GM12891 (cell line): ENCODE results near the gene PDE4A.

Source experiments
- DNase-seq: peaks from one replicate; pipeline ENCODE4 v3.0.0; 2011; ENCODE audit warnings: low spot score; ENCODE audit not compliant: insufficient read length
- FAIRE-seq: peaks from 2 replicates; lab custom pipeline; 2011; peaks lifted over from hg19 to GRCh38; lab: Jason Lieb, UNC
- PAX5 ChIP-seq: IDR thresholded peaks from 2 replicates; pipeline ENCODE4 v1.6.1; 2011; ENCODE audit warnings: low read length, moderate library complexity, mild to moderate bottlenecking; ENCODE audit not compliant: insufficient read depth, severe bottlenecking
- POLR2A ChIP-seq: IDR thresholded peaks from 2 replicates; pipeline ENCODE4 v1.6.1; 2011; ENCODE audit warnings: low read depth, low read length, control low read depth
- POLR2AphosphoS5 ChIP-seq: IDR thresholded peaks from 2 replicates; pipeline ENCODE4 v1.6.1; 2011; ENCODE audit warnings: low read depth, low read length, control low read depth
- POU2F2 ChIP-seq: IDR thresholded peaks from 2 replicates; pipeline ENCODE4 v1.6.1; 2011; ENCODE audit warnings: low read depth, mild to moderate bottlenecking, control low read depth, low read length, moderate library complexity
- SPI1 ChIP-seq: IDR thresholded peaks from 2 replicates; pipeline ENCODE4 v1.6.1; 2011; ENCODE audit warnings: low read depth, low read length, control low read depth
- TAF1 ChIP-seq: IDR thresholded peaks from 2 replicates; pipeline ENCODE4 v1.6.1; 2011; ENCODE audit warnings: low read depth, low read length, control low read depth

Gene PDE4A

DNA sequence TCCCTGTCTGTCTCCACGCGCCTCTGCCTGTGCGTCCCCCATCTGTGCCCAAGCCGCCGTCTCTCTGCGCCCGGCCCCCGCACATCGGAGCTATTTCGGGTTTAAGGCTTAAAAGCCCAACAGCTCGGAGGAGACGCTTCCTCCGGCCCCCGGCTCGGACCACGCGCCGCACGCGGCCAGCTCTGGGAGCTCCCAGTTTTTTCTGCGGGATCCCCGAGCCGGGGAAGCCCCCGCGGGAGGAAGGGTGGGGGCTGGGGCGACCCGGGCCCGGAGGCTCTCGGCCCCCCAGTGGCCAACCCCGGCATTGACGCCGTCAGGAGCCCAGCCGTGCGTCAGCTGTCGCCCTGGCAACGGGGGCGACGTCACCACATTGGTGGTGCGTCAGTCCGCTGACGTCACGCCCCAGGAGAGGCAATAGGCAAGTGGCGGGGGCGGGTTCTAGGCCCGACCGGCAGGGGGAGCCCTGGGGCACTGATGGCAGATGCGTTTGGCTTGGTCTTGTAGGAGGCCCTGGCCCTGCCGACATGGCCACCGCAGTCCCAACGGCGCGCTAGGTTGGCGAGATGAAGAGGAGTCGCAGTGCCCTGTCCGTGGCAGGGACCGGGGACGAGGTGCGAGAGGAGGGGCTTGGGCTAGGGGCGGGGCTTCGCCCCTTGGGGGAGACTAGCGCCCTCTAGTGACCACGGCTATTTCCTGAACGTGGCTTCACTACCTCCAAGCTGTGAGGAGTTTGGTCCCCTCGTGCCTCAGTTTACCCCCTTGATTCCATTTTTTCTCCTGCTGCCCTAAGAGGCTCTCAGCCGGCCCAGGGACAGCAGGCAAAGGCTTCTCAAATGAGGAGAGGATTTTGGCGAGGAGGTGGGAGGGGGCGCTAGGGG lies 3.7 kb upstream of the PDE4A start:
- FAIRE-seq: peak; percentile 98
- peak; percentile 73 for DNase-seq
- peak; percentile 13 for TF ChIP-seq PAX5
- TF ChIP-seq POU2F2: no peak

DNA sequence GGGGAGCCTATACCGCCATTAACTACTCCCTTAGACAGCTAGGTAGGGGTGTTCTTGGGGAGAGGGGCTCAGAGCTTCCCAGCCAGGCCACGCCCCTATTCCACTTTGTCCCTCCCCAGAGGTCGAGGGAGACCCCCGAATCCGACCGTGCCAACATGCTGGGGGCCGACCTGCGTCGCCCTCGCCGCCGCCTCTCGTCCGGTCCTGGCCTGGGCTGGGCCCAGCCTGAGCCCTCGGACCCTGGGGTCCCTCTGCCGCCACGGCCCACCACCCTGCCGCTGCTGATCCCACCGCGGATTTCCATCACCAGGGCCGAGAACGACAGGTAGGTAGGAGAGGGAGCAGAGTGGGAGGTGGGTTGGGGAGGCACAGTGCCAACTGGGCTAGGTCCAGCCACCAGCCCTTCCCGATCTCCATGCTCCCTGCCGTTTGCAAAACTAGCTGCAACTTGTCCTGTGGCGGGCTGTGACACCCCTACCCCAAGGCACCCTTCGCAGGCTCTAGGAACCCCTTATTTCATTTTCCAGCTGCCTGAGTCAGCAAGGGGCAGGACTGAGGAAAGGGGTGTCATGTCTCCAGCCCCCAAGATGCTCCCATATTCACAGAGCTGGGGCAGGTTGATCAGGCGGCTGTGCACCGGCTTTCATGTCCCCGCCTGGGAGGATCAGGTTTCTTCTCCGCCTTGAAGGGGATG lies 2.6 kb upstream of the PDE4A start:
- DNase-seq: no peak
- FAIRE-seq: no peak
- TF ChIP-seq POU2F2 (no peak), TAF1 (no peak), PAX5 (no peak), SPI1 (no peak), POLR2A (no peak), POLR2AphosphoS5 (no peak)

DNA sequence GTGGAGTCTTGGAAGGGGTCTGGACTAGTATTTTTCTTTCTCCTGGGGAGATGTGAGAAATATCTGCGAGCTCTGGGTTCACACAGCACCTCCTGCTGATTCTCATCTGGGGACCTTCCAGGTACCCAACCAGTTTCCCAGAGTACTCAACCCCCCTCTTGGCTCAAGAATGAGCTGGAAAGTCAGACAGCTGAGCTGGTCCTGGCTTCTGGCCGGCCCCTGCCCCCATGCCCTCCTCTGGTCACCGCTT lies 2.2 kb upstream of the PDE4A start:
- TF ChIP-seq SPI1 (no peak), POU2F2 (no peak)
- FAIRE-seq: no peak

DNA sequence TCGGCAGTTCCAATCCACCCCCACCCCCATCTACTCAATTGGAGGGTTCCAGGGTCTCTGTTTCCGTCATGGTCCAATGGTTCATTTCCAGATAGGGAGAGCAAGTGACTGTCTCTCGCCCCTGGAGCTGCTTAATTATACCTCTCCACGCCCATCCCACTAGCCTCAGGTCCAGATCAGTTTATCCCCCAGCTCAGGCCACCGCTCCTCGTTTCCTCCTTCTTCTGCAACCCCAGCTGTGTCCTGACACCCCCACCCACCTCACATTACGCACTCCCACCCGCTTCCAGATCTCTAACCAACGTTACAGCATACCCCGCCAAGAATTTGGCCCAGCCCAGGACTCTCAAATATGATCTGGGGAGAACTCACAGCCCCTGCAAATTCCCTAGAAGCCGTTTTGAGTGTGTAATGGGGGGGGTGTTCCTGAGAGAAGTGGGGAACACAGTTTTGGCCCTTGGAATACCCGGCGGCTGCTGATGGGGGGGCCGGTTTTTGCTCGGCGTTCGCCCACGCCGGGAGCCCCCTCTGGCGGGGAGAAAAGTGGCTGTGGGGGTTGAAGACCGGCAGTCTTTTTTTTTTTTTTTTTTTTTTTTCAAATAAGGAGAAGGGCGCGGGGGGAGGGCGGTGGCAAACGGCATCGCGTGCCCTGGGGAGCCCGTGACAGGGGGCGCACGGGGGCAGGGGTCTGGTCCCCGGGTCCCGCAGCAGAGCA lies 1.7 kb upstream of the PDE4A start:
- FAIRE-seq (no peak), DNase-seq (no peak)
- TF ChIP-seq POLR2AphosphoS5 (no peak), POLR2A (no peak), SPI1 (no peak), PAX5 (no peak), POU2F2 (no peak), TAF1 (no peak)

More for the DNA sequence above, 2.2 kb upstream of the PDE4A start:
- DNase-seq: no peak

DNA sequence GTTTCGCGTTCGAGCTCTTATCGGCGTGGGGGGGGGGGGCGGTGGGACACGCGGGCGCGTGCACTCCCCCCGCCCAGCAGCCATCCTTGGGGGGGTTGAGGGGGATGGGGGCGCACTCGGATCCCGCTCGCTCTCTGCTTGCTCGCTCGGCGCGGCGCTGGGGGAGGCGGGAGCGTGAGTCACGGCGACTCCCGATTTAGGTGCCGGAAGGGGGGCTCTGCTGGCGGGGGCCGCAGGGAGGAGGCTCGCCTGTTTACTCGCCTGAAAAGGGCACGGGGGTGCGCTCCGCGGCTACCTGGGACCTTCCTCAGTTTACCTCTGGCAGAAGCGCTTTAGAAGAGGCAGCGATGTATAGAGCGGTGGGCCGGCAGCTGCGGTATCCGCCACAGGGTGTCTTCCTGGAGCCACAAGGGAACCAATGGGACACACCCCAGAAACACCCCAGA lies 1.1 kb upstream of the PDE4A start:
- FAIRE-seq: no peak
- TF ChIP-seq SPI1 (no peak), TAF1 (no peak), PAX5 (no peak), POLR2A (no peak), POLR2AphosphoS5 (no peak), POU2F2 (no peak)
- no peak for DNase-seq

DNA sequence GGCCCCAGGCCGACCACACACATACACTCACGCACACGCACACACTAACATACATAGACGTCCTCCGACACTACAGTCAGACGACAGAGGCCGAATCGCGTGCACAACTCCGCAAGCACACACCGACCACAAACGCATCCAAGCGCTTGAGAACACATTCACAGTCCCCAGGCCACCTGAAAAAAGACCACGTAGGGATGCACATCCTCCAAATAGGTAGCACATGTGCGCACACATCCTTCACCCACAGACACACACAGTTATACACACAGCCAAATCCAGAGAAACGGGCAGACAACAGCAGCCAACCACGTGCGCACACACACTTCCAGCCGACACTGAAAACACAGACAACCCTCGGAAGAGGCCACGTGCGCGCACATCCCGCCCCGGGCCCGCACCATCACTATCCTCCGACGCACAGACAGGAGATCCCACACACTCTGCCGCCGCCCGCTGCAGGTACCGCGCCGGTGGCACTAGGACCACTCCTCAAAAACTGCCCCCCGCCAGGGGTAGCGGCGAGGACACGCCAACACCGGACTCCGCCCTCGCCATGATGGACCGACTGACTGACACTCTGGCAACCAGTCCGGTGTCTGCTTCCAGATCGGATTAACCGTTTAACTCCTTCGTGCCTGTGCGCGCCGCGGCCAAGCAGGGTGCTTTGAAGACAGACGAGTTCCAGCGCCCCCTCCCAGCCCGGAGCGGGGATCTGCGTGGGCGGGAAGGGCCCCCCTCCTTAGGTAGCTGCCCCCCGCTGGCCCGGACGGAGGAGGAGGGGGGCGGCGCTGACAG lies 493 bp upstream of the PDE4A start:
- FAIRE-seq (peak; percentile 92), DNase-seq (peak; percentile 53)
- TF ChIP-seq POLR2AphosphoS5 (no peak), POU2F2 (peak; percentile 27; the same call in 1 of the 2 replicates), TAF1 (no peak), POLR2A (peak; percentile 24; the same call in 1 of the 2 replicates)

DNA sequence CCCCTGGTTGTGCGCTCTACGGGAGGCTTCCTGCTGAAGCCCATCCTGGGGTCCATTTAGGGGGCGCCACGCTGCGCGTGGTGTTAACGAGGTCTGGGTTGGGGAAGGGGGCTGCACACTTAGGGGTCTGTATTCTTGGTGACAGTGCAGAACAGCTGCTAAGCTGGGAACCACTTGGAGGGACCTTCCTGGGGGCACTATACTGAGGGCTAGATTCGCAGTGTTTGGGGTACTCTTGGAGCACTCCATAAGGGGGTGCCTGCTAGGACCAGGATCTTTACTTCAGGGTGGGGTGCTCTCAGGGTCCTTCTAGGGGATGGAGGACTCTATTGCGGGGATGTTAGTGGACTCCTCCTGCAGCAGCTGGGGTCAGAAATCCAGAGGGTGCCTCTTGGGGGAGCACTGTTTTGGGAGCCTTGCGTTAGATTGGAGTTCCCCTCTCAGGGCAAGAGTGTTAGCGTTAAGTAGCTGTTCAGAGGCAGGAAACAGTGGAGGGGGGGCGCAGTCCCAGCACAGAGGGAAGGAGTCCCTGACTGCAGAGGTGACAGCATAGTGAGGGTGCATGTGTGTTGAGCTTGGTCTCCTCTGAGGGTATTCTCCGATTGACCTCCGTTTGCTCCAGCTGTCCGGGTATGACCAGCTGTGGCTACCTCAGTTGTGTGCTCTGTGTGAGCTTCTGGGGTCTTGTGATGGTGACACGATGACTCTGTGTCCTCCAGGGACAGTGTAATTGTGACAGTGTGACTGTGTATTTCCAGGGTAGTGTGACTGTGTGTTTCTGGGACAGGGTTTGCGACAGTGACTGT lies 1.1 kb downstream of the PDE4A start:
- TF ChIP-seq PAX5 (no peak), SPI1 (no peak), TAF1 (no peak), POLR2A (no peak), POU2F2 (no peak), POLR2AphosphoS5 (no peak)
- FAIRE-seq (no peak), DNase-seq (no peak)

DNA sequence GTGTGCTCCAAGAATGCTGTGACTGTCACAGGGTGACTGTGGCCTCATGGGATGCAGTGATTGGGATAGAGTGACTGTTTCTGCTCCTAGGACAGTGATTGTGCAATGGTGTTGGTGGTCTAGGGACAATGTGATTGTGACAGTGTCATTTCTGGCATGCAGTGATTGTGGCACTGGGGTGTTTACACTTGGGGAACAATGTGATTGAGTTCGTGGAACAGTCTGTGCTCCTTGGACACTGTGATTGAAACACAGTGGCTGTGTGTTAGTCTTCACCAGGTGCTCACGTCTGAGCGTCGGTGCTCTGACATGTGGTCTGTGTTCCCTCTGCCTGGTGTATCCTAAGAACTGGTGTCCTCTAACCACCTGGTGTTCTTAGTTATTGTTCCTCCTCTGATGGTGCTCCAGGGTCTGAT lies 1.7 kb downstream of the PDE4A start:
- FAIRE-seq (peak; percentile 69), DNase-seq (no peak)
- TF ChIP-seq PAX5 (no peak), POLR2A (no peak), POLR2AphosphoS5 (no peak), POU2F2 (no peak)

DNA sequence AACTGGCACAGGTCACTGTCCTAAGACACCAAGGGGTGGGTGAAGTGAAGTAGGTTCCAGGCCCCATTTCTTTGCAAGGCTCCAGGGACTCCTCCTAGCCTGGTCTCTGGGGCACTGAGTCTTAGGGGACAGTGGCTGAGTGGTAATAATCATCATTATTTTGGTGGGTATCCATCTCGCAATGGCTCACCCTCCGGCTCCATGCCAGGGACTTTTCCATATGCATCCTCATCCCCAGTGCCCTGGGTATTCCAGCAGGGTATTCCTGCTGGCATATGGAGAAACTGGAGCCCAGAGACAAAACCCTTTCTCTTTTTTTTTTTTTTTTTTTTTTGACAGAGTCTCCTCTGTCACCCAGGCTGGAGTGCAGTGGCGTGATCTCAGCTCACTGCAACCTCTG lies 2.5 kb downstream of the PDE4A start:
- FAIRE-seq: no peak
- TF ChIP-seq POU2F2 (no peak), TAF1 (no peak), PAX5 (no peak), POLR2AphosphoS5 (no peak), SPI1 (no peak), POLR2A (no peak)
- DNase-seq: no peak
